GM10266 (cell line): ENCODE measurements around the gene ERP29.
"Not testable (repeated sequence)": the region's sequence is repeated elsewhere in the genome, so short reads cannot be mapped to it uniquely, and the experiment has no call there.

ENCODE experiments used
- DNase-seq: peaks from one replicate; pipeline ENCODE4 v3.0.0; 2012; ENCODE audit errors: extremely low spot score
- TF ChIP-seq, protein P1 (sequence below): IDR thresholded peaks from 2 replicates; pipeline ENCODE4 v1.5.1; 2012; ENCODE audit warnings: mild to moderate bottlenecking, low read depth; ENCODE audit not compliant: control insufficient read depth, insufficient read depth; ENCODE audit errors: missing control alignments

ERP29 gene

GRCh38 chr12:112005419-112006395 lies 7.5 kb upstream of the ERP29 start:
- no peak for DNase-seq
- TF ChIP-seq, protein P1, sequence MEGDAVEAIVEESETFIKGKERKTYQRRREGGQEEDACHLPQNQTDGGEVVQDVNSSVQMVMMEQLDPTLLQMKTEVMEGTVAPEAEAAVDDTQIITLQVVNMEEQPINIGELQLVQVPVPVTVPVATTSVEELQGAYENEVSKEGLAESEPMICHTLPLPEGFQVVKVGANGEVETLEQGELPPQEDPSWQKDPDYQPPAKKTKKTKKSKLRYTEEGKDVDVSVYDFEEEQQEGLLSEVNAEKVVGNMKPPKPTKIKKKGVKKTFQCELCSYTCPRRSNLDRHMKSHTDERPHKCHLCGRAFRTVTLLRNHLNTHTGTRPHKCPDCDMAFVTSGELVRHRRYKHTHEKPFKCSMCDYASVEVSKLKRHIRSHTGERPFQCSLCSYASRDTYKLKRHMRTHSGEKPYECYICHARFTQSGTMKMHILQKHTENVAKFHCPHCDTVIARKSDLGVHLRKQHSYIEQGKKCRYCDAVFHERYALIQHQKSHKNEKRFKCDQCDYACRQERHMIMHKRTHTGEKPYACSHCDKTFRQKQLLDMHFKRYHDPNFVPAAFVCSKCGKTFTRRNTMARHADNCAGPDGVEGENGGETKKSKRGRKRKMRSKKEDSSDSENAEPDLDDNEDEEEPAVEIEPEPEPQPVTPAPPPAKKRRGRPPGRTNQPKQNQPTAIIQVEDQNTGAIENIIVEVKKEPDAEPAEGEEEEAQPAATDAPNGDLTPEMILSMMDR = no peak

DNA sequence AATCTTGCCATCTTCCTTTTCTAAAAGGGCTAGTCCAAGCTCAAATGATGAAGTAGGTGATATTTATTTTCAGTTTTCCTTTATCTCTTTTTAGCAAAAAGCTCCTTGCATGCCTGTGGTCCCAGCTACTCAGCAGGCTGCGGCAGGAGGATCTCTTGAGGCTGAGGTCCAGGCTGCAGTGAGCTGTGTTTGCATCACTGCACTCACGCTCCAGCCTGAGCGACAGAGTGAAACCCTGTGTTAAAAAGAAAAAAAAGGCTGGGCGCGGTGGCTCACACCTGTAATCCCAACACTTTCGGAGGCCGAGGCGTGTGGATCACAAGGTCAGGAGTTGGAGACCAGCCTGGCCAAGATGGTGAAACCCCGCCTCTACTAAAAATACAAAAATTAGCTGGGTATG lies 5.3 kb upstream of the ERP29 start:
- DNase-seq = no peak
- TF ChIP-seq, protein P1 = no peak

GRCh38 chr12:112008918-112009317 lies 4.3 kb upstream of the ERP29 start:
- TF ChIP-seq, protein P1 = no peak
- DNase-seq = no peak

- not testable (repeated sequence) for DNase-seq
Observed at GRCh38 chr12:112009596-112009995, 3.6 kb upstream of the ERP29 start.

- TF ChIP-seq, protein P1 = no peak
- DNase-seq = no peak
Observed at GRCh38 chr12:112010415-112011344, 2.5 kb upstream of the ERP29 start.

GRCh38 chr12:112011685-112012084 lies 1.5 kb upstream of the ERP29 start:
- DNase-seq = no peak
- TF ChIP-seq, protein P1 = no peak

DNA sequence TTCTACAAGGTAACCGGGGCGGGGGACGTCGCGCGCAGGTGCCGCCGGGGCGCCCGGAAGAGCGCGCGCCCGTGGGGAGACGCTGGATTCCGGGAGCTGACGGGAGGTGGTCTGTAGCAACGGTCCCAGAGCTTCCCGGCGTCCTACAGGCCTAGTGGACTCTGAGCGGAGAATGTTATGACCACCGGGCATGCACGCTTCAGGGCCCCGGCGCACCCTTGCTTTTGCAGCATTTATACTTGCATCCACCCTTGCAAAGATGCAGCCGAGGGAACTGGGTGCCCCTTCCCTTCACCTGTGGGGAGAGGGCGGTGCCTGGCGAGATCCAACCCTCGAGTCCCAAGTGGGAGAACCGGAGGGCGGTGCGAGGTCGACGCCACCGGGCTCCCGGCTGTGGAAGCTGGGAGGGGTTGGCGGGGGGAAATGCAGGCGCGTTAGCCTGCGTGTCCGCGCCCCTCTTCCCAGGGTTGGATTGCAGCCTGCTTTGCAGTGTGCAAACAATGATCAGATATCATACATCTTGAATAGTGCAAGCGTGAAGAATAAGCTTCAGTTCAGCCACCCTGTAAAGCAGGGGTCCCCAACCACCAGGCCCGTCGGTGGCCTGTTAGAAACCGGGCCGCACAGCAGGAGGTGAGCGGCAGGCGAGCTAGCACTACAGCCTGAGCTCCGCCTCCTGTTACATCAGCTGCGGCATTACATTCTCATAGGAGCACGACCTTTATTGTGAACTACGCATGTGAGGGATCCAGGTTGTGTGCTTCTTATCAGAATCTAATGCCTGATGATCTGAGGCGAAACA lies 576 bp downstream of the ERP29 start:
- TF ChIP-seq, protein P1 = no peak
- peak; percentile 30 for DNase-seq
